GM10847 (cell line): ENCODE measurements around the gene SGCE.

Source experiments
- POLR2A ChIP-seq: IDR thresholded peaks from 2 replicates; pipeline ENCODE4 v1.6.1; 2011; ENCODE audit not compliant: insufficient read length; ENCODE audit errors: extremely low read depth

The SGCE gene

GRCh38 chr7:94612661-94613060 lies 43.3 kb downstream of the SGCE start:
- TF ChIP-seq POLR2A: no peak

- TF ChIP-seq POLR2A: no peak
These were observed 43.7 kb downstream of the SGCE start for GRCh38 chr7:94612253-94612652.

GRCh38 chr7:94609561-94609960 lies 46.4 kb downstream of the SGCE start:
- no peak for TF ChIP-seq POLR2A

- TF ChIP-seq POLR2A: no peak
These were observed 50.9 kb downstream of the SGCE start for GRCh38 chr7:94605031-94605430.

GRCh38 chr7:94602181-94602580 lies 53.8 kb downstream of the SGCE start:
- no peak for TF ChIP-seq POLR2A

- no peak for TF ChIP-seq POLR2A
These were observed 55.7 kb downstream of the SGCE start for GRCh38 chr7:94600267-94600666.

GRCh38 chr7:94595717-94596116 lies 60.2 kb downstream of the SGCE start:
- no peak for TF ChIP-seq POLR2A

GRCh38 chr7:94594882-94595281 lies 61.1 kb downstream of the SGCE start:
- TF ChIP-seq POLR2A: no peak

- TF ChIP-seq POLR2A: no peak
These were observed 64.8 kb downstream of the SGCE start for GRCh38 chr7:94591176-94591575.

GRCh38 chr7:94590526-94591162 lies 65.3 kb downstream of the SGCE start:
- no peak for TF ChIP-seq POLR2A

- TF ChIP-seq POLR2A: no peak
These were observed 67.9 kb downstream of the SGCE start for GRCh38 chr7:94588075-94588474.

GRCh38 chr7:94584113-94584512 lies 71.8 kb downstream of the SGCE start:
- TF ChIP-seq POLR2A: no peak

GRCh38 chr7:94580601-94581000 lies 75.3 kb downstream of the SGCE start:
- TF ChIP-seq POLR2A: no peak

GRCh38 chr7:94579470-94579869 lies 76.5 kb downstream of the SGCE start:
- no peak for TF ChIP-seq POLR2A

- no peak for TF ChIP-seq POLR2A
These were observed 77.3 kb downstream of the SGCE start for GRCh38 chr7:94578614-94579013.

GRCh38 chr7:94577357-94577756 lies 78.6 kb downstream of the SGCE start:
- TF ChIP-seq POLR2A: no peak

- no peak for TF ChIP-seq POLR2A
These were observed 79.6 kb downstream of the SGCE start for GRCh38 chr7:94576316-94576715.

- TF ChIP-seq POLR2A: no peak
These were observed 80.3 kb downstream of the SGCE start for GRCh38 chr7:94575646-94576045.

- TF ChIP-seq POLR2A: no peak
These were observed 84.1 kb downstream of the SGCE start for GRCh38 chr7:94571816-94572215.
